Mononuclear cell (primary cell): ENCODE data around the gene RHEBL1. TPM values are rescaled to one million over a fixed set of nuclear protein-coding genes. Genes with fewer than 3 reads are reported as not detected.

ENCODE experiments used
- H3K27me3 ChIP-seq: 2 replicates; pipeline ENCODE4 v1.6.0; 2011; ENCODE audit warnings: low read length, control low read depth; ENCODE audit not compliant: insufficient read depth
- H3K4me1 ChIP-seq: 2 replicates; pipeline ENCODE4 v1.5.1; 2011; ENCODE audit warnings: mild to moderate bottlenecking, low read length, control low read depth; ENCODE audit not compliant: insufficient read depth
- H3K4me3 ChIP-seq: 2 replicates; pipeline ENCODE4 v1.5.1; 2011; ENCODE audit warnings: mild to moderate bottlenecking, low read length, moderate library complexity
- H3K9me3 ChIP-seq: 2 replicates; pipeline ENCODE4 v1.5.1; 2011; ENCODE audit warnings: low read depth, mild to moderate bottlenecking, control low read depth, low read length
- total RNA-seq: library from RNA; depleted of rRNA; stranded (reverse); fragments of >200 nt; gene quantifications from one replicate; pipeline ENCODE4 v1.2.3, GENCODE V29; 2012

Gene RHEBL1
- total RNA-seq, 1 donor = 2.5 TPM

- Histone ChIP-seq H3K4me3 (no peak overlapping the region), H3K4me1 (peaks cover 50% of the 10 kb centered on the region), H3K27me3 (peaks cover 68% of the 10 kb centered on the region), H3K9me3 (no peaks in the 10 kb centered on the region)
Observed at GRCh38 chr12:49093792-49094159, 24.0 kb upstream of the RHEBL1 start.

GRCh38 chr12:49092816-49093406 is 23.1 kb upstream of the RHEBL1 start:
- peaks cover 73% of the 10 kb centered on the region for H3K27me3 ChIP-seq

GRCh38 chr12:49092086-49092815 is 22.5 kb upstream of the RHEBL1 start:
- H3K4me3 ChIP-seq = no peak overlapping the region

More at GRCh38 chr12:49092816-49093406, 23.1 kb upstream of the RHEBL1 start:
- Histone ChIP-seq H3K9me3 (no peaks in the 10 kb centered on the region), H3K4me3 (no peak overlapping the region), H3K4me1 (peaks cover 59% of the 10 kb centered on the region)

GRCh38 chr12:49091836-49092085 is 22.0 kb upstream of the RHEBL1 start:
- Histone ChIP-seq H3K27me3 (peaks cover 73% of the 10 kb centered on the region), H3K9me3 (no peaks in the 10 kb centered on the region), H3K4me3 (no peak overlapping the region), H3K4me1 (peaks cover 63% of the 10 kb centered on the region)

More at GRCh38 chr12:49092086-49092815, 22.5 kb upstream of the RHEBL1 start:
- peaks cover 73% of the 10 kb centered on the region for H3K27me3 ChIP-seq
- no peaks in the 10 kb centered on the region for H3K9me3 ChIP-seq
- H3K4me1 ChIP-seq = peaks cover 63% of the 10 kb centered on the region

DNA sequence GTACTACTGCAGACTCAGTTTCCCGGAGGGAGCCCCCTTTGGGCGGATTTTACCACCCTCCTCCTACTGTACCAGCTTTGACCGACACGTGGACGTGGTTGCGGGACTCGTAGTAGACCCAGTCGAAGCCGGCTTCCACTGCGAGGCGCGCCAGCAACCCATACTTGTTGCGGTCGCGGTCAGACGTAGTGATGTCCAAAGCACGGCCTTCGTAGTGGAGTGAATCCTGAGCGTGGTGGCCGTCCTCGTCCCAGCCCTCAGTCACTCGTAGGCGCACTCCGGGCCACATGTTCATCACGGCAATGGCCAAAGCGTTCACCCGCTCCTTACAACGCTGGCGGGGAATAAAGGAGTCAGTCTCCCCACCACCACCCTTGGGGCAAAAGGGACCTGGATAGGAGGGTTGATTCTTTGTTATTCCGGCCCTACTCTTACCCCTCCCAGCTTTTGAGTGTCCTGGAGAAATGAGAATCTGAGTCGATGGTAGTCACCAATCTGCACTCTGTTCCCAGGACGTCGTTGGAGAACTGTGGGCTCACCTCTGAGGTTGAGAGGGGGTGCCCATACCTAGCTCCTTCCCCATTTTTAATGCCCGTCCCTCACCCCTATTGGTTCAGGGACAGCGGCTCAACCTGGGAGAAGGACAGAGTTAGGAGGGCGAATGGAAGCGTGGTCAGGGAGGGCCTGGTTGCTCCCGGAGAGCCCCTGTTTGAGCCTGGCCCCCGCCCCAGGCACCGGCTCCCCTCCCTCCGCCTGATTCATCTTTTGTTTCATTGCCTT is 21.5 kb upstream of the RHEBL1 start:
- Histone ChIP-seq H3K9me3 (no peaks in the 10 kb centered on the region), H3K4me3 (no peak overlapping the region), H3K27me3 (peaks cover 73% of the 10 kb centered on the region), H3K4me1 (peaks cover 63% of the 10 kb centered on the region)

GRCh38 chr12:49089821-49090773 is 20.3 kb upstream of the RHEBL1 start:
- Histone ChIP-seq H3K27me3 (peaks cover 67% of the 10 kb centered on the region), H3K9me3 (no peaks in the 10 kb centered on the region), H3K4me3 (no peak overlapping the region), H3K4me1 (peaks cover 63% of the 10 kb centered on the region)

DNA sequence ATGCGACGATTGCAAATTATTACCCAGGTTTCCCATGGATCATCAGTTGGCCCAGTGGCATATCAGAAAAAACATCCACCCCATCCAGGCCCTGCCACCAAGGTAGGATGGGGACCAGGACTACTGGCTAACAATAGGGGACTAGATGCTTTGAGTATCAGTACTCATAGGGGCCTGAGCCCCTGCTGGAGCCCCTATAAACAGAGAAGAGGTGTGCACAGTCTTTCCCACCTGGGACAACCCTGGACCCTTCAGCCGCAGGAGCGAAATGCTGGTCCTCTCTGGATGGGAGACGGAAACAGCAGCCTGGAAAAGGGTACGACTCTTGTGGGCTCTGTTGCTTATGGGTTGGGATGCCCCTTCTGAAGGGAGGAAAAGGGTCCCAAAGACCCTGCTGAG is 19.2 kb upstream of the RHEBL1 start:
- H3K27me3 ChIP-seq = peaks cover 56% of the 10 kb centered on the region
- H3K4me3 ChIP-seq = no peak overlapping the region
- H3K9me3 ChIP-seq = no peaks in the 10 kb centered on the region
- peaks cover 56% of the 10 kb centered on the region for H3K4me1 ChIP-seq

DNA sequence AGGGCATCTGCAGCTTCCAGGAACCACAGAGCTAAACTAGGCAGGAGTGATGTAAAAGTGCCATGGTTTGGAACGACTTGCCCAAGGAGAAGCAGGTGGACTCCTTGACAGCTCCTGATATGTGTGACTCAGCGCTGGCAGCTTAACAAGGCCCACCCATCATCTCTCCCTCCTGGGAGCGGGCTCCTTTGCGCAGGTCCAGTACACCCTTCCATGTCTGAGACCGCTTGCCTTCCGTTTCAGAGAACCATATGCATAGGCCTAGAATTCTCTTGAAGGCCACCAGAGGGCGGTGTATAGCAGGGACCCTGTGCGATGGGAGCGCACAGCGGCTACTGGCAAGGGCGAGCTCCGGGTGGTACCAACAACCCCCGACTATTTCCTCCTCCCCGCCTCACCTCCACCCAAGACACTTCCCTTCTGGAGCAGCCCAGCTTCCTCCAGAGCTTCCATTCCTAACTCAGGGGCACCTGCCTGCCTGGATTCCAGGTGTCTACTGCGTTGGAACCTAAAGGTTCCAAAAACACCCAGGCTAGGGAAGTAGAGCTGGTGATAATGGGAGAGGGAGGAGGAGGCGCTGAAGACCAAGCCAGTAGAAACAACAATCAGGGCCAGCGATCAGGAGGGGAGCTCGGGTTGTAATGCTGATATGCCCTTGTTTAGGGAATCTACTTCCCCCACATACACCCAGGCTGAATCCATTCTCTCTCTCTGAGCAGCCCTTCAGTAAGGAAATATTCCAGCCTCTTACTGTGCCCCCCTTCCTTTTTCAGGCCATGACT is 18.6 kb upstream of the RHEBL1 start:
- Histone ChIP-seq H3K4me1 (peaks cover 51% of the 10 kb centered on the region), H3K27me3 (peaks cover 50% of the 10 kb centered on the region), H3K9me3 (no peaks in the 10 kb centered on the region), H3K4me3 (no peak overlapping the region)

GRCh38 chr12:49086116-49086515 is 16.3 kb upstream of the RHEBL1 start:
- Histone ChIP-seq H3K27me3 (peaks cover 28% of the 10 kb centered on the region), H3K9me3 (no peaks in the 10 kb centered on the region), H3K4me3 (no peak overlapping the region), H3K4me1 (peaks cover 36% of the 10 kb centered on the region)

- Histone ChIP-seq H3K27me3 (peaks cover 11% of the 10 kb centered on the region), H3K4me1 (peaks cover 19% of the 10 kb centered on the region), H3K9me3 (no peaks in the 10 kb centered on the region), H3K4me3 (no peak overlapping the region)
Observed at GRCh38 chr12:49084438-49084837, 14.7 kb upstream of the RHEBL1 start.

DNA sequence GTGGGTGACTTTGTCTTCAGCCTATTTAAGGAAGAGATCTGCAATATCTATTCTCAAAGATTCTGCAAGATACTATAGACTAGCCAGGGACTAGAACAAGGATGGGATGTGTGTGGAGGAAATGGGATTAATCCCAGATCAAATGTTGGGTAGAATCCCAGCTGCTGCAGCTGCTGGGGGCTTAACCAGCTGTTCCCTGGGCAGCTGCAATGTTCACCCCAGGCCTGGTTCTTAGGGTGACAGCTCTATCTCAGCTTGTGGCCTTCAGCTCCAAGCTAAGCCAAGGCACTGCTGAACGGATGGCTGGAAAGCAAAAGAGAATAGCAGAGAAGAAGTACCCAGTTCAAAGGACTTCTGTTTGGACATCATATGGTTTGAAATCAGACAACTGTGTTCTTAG is 10.0 kb upstream of the RHEBL1 start:
- H3K9me3 ChIP-seq = no peaks in the 10 kb centered on the region
- H3K27me3 ChIP-seq = no peaks in the 10 kb centered on the region
- no peak overlapping the region for H3K4me3 ChIP-seq
- no peaks in the 10 kb centered on the region for H3K4me1 ChIP-seq

GRCh38 chr12:49070971-49071370 is 1.2 kb upstream of the RHEBL1 start:
- Histone ChIP-seq H3K4me3 (no peak overlapping the region), H3K4me1 (peaks cover 14% of the 10 kb centered on the region), H3K27me3 (no peaks in the 10 kb centered on the region), H3K9me3 (no peaks in the 10 kb centered on the region)

DNA sequence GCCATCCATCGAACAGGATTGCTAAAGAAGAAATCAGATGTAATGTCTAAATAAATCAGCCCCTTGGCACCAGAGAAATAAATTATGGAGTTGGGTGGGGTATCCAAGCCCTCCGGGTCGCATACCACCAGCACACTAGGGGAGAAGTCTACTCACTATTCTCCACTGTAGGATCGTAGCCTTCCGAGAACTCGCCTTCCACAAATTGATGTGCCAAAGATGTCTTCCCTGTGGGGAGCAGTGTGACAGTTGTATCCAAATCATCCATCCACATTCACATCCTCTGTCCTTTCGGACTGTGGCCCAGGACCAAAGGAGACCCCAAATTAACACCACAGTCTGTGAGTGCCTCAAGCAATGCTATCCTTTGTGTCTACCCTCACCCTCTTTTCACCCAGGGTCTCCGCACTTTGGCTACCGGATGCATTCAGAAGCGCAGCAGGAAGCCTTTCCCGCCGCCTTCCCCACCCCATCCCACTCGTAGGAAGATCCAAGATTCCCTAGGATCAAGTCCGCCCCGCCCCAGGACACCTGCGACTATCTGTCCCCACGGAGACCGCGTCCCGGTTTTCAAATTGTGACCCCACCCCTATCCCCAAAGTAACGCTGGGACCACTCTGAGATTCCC is 786 bp downstream of the RHEBL1 start:
- no peaks in the 10 kb centered on the region for H3K9me3 ChIP-seq
- H3K4me3 ChIP-seq = peak overlapping the region; percentile 69
- H3K27me3 ChIP-seq = no peaks in the 10 kb centered on the region
- H3K4me1 ChIP-seq = peaks cover 14% of the 10 kb centered on the region

DNA sequence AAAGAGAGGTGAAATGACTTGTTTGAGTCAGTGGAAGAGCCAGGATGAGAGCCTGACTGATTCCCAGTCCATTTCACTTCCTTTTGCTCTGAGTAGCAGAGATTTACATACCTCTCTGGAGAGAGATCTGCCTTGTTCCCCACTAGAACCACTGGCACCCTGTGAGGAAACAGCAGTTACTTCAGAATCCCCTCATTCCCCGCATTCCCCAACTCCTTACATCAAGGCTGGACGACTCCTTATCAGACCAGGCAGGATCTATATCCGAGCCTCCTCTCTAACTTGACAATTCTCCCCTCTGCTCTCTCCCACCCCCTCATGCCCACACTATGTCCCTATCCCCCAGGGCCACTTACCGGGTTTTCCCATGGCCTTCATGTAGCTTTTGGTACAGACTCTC is 3.7 kb downstream of the RHEBL1 start:
- peaks cover 19% of the 10 kb centered on the region for H3K4me1 ChIP-seq
- H3K27me3 ChIP-seq = no peaks in the 10 kb centered on the region
- H3K9me3 ChIP-seq = no peaks in the 10 kb centered on the region
- H3K4me3 ChIP-seq = no peak overlapping the region
